GM12872 (cell line): ENCODE results near the gene F12.

Experiments used
- CTCF ChIP-seq: IDR thresholded peaks from 3 replicates; pipeline ENCODE4 v1.5.1; 2011; ENCODE audit warnings: low read depth, mild to moderate bottlenecking, low read length, moderate library complexity; ENCODE audit not compliant: insufficient read depth

Gene F12

GRCh38 chr5:177362292-177362609 is 47.1 kb downstream of the F12 start:
- no peak for TF ChIP-seq CTCF

GRCh38 chr5:177361418-177362291 is 47.7 kb downstream of the F12 start:
- TF ChIP-seq CTCF, result peak; percentile 33; the same call in 1 of the 3 replicates

GRCh38 chr5:177359860-177360259 is 49.5 kb downstream of the F12 start:
- no peak for TF ChIP-seq CTCF

GRCh38 chr5:177359451-177359851 is 49.9 kb downstream of the F12 start:
- TF ChIP-seq CTCF, result no peak

- no peak for TF ChIP-seq CTCF
Observed at GRCh38 chr5:177358370-177358819, 51.0 kb downstream of the F12 start.

GRCh38 chr5:177357459-177358351 is 51.7 kb downstream of the F12 start, which contains the start of gene RGS14:
RGS14 (plus strand) TSS chr5:177357924; CDS start chr5:177358025, 101 bp downstream.
- no peak for TF ChIP-seq CTCF

- no peak for TF ChIP-seq CTCF
Observed at GRCh38 chr5:177357146-177357458, 52.3 kb downstream of the F12 start.
